CD4-positive, alpha-beta memory T cell (primary cell): ENCODE results near the gene SDSL. TPM values are rescaled to one million over a fixed set of nuclear protein-coding genes. Genes with fewer than 3 reads are reported as not detected.

ENCODE experiments used
- CTCF ChIA-PET: fragments of 350-600 bp; sonication (Branson Sonifier 250); formaldehyde crosslinking; loops from one replicate; lab custom pipeline; 2021; ENCODE audit warnings: inconsistent platforms; ENCODE audit not compliant: partially characterized antibody; lab: Charles Lee
- POLR2A ChIA-PET: fragments of 350-600 bp; sonication (Branson Sonifier 250); formaldehyde crosslinking; loops from one replicate; lab custom pipeline; 2021; ENCODE audit not compliant: partially characterized antibody; lab: Charles Lee
- DNase-seq, 5 donors: peaks; one replicate each; pipeline versions ENCODE4 v3.0.0 to v3.0.0-alpha.2; 2020 to 2022; ENCODE audit warnings: mixed read lengths in 1 of 5
- H3K27ac ChIP-seq: one replicate; pipeline ENCODE4 v1.7.0; 2013; ENCODE audit warnings: low read depth, low read length
- H3K27me3 ChIP-seq: 2 replicates; pipeline ENCODE4 v1.7.0; 2013; ENCODE audit warnings: mild to moderate bottlenecking, low read length, moderate library complexity; ENCODE audit not compliant: insufficient read depth
- H3K36me3 ChIP-seq: 2 replicates; pipeline ENCODE4 v1.7.0; 2013; ENCODE audit warnings: mild to moderate bottlenecking, low read length, moderate library complexity; ENCODE audit not compliant: insufficient read depth
- H3K4me1 ChIP-seq: 2 replicates; pipeline ENCODE4 v1.7.0; 2013; ENCODE audit warnings: mild to moderate bottlenecking, low read length, moderate library complexity; ENCODE audit not compliant: insufficient read depth
- H3K4me3 ChIP-seq, 2 donors: one replicate each; pipeline ENCODE4 v1.7.0; 2013; ENCODE audit warnings: low read length in 2 of 2, mild to moderate bottlenecking in 1 of 2
- H3K9me3 ChIP-seq, 2 donors: one replicate each; pipeline ENCODE4 v1.7.0; 2013; ENCODE audit warnings: low read length in 2 of 2, control low read depth in 1 of 2; ENCODE audit not compliant: control insufficient read depth in 1 of 2
- H3K27ac Mint-ChIP-seq, 7 donors: one replicate each; pipeline ENCODE4 v1.8.0; 2020 to 2021; ENCODE audit warnings: mixed read lengths in 7 of 7, mild to moderate bottlenecking in 6 of 7, inconsistent platforms in 3 of 7, moderate library complexity in 3 of 7
- H3K27me3 Mint-ChIP-seq, 2 donors: one replicate each; pipeline ENCODE4 v1.8.0; 2020 to 2021; ENCODE audit warnings: mixed read lengths in 2 of 2
- H3K36me3 Mint-ChIP-seq, 2 donors: one replicate each; pipeline ENCODE4 v1.8.0; 2020 to 2021; ENCODE audit warnings: mixed read lengths in 2 of 2, inconsistent platforms in 1 of 2, mild to moderate bottlenecking in 1 of 2
- H3K4me1 Mint-ChIP-seq, 4 donors: one replicate each; pipeline ENCODE4 v1.8.0; 2020 to 2021; ENCODE audit warnings: mixed read lengths in 4 of 4, mild to moderate bottlenecking in 1 of 4
- H3K4me3 Mint-ChIP-seq, 8 donors: one replicate each; pipeline ENCODE4 v1.8.0; 2020 to 2021; ENCODE audit warnings: mixed read lengths in 8 of 8, mild to moderate bottlenecking in 7 of 8, moderate library complexity in 6 of 8, inconsistent platforms in 3 of 8
- H3K9me3 Mint-ChIP-seq, 8 donors: one replicate each; pipeline ENCODE4 v1.8.0; 2020 to 2021; ENCODE audit warnings: mixed read lengths in 8 of 8, mild to moderate bottlenecking in 5 of 8, inconsistent platforms in 3 of 8, moderate library complexity in 1 of 8
- intact Hi-C: fragments of 100-400 bp; cut with micrococcal nuclease; formaldehyde crosslinking; loops from one replicate; pipeline ENCODE4 v1.15.1; 2023
- polyA plus RNA-seq, 2 donors: library from polyadenylated mRNA; unstranded; fragments of 300-500 nt; fragmentation: Illumina TruSeq; gene quantifications; one replicate each; pipeline ENCODE4 v1.2.3, GENCODE V29; 2021
- total RNA-seq, 2 experiments: library from RNA; stranded (reverse); gene quantifications; one replicate each; pipeline ENCODE4 v1.2.3, GENCODE V29; 2021

The SDSL gene
- total and polyA plus RNA-seq, 4 experiments from 2014 or later = 0.67 to 1.1 TPM; not detected in 2

- no peak within 1 kb of the TSS for H3K27ac ChIP-seq
- intact Hi-C loops = no loop called here
- H3K36me3 Mint-ChIP-seq = no peaks in the 10 kb centered on the region
- peaks cover 0 to 7% (median 0%) of the 10 kb centered on the region in 8 donors for H3K9me3 Mint-ChIP-seq
- no peak for DNase-seq
- H3K4me3 ChIP-seq = no peak within 1 kb of the TSS
- H3K4me1 ChIP-seq = peaks cover 14% of the 10 kb centered on the region
- ChIA-PET POLR2A (no interaction called here), CTCF (no interaction called here)
- H3K4me3 Mint-ChIP-seq = peak within 1 kb of the TSS in 1 of 8 donors; percentile 29
- no peak within 1 kb of the TSS for H3K27ac Mint-ChIP-seq
- H3K36me3 ChIP-seq = no peaks in the 10 kb centered on the region
- no peaks in the 10 kb centered on the region for H3K9me3 ChIP-seq
- peaks cover 52 to 56% of the 10 kb centered on the region in 2 donors for H3K27me3 Mint-ChIP-seq
- H3K4me1 Mint-ChIP-seq = peaks cover 10 to 30% (median 22%) of the 10 kb centered on the region in 4 donors
- peaks cover 40% of the 10 kb centered on the region for H3K27me3 ChIP-seq
These were observed 49.5 kb downstream of the SDSL start, which contains the start of gene LHX5 for GRCh38 chr12:113471619-113472171. Gene LHX5 (minus strand): TSS chr12:113471871. CDS start chr12:113471498, 373 bp downstream.

GRCh38 chr12:113472191-113473121 is 50.3 kb downstream of the SDSL start:
- no peaks in the 10 kb centered on the region for H3K9me3 ChIP-seq
- Mint-ChIP-seq H3K36me3 (no peaks in the 10 kb centered on the region), H3K9me3 (peaks cover 0 to 5% (median 0%) of the 10 kb centered on the region in 8 donors), H3K4me3 (peak overlapping the region in 1 of 8 donors; percentile 29), H3K4me1 (peaks cover 6 to 26% (median 19%) of the 10 kb centered on the region in 4 donors), H3K27me3 (peaks cover 51 to 52% of the 10 kb centered on the region in 2 donors), H3K27ac (no peak overlapping the region)
- ChIA-PET CTCF (no interaction called here), POLR2A (no interaction called here)
- H3K4me3 ChIP-seq = no peak overlapping the region
- no peak overlapping the region for H3K27ac ChIP-seq
- no peaks in the 10 kb centered on the region for H3K36me3 ChIP-seq
- peaks cover 9% of the 10 kb centered on the region for H3K4me1 ChIP-seq
- peaks cover 40% of the 10 kb centered on the region for H3K27me3 ChIP-seq
- intact Hi-C loops = no loop called here
- DNase-seq = no peak

- H3K4me3 Mint-ChIP-seq = no peak overlapping the region
These were observed 51.2 kb downstream of the SDSL start for GRCh38 chr12:113473400-113473799.

GRCh38 chr12:113473942-113474341 is 51.8 kb downstream of the SDSL start:
- Mint-ChIP-seq H3K27me3 (peaks cover 55 to 57% of the 10 kb centered on the region in 2 donors), H3K36me3 (no peaks in the 10 kb centered on the region), H3K9me3 (peaks cover 0 to 9% (median 0%) of the 10 kb centered on the region in 8 donors), H3K27ac (no peak overlapping the region), H3K4me3 (peak overlapping the region in 5 of 8 donors; percentile 33 to 76 (median 65)), H3K4me1 (peaks cover 4 to 26% (median 18%) of the 10 kb centered on the region in 4 donors)
- no peak for DNase-seq
- Histone ChIP-seq H3K27ac (no peak overlapping the region), H3K4me1 (peaks cover 6% of the 10 kb centered on the region), H3K36me3 (no peaks in the 10 kb centered on the region), H3K4me3 (no peak overlapping the region), H3K27me3 (peaks cover 54% of the 10 kb centered on the region), H3K9me3 (no peaks in the 10 kb centered on the region)
- ChIA-PET CTCF (no interaction called here), POLR2A (no interaction called here)
- intact Hi-C loops = no loop called here

More at GRCh38 chr12:113473400-113473799, 51.2 kb downstream of the SDSL start:
- H3K9me3 Mint-ChIP-seq = peaks cover 0 to 9% (median 0%) of the 10 kb centered on the region in 8 donors
- Histone ChIP-seq H3K27me3 (peaks cover 49% of the 10 kb centered on the region), H3K9me3 (no peaks in the 10 kb centered on the region), H3K36me3 (no peaks in the 10 kb centered on the region), H3K4me1 (peaks cover 6% of the 10 kb centered on the region), H3K27ac (no peak overlapping the region), H3K4me3 (no peak overlapping the region)
- intact Hi-C loops = no loop called here
- POLR2A ChIA-PET = no interaction called here
- DNase-seq = no peak
- CTCF ChIA-PET = no interaction called here
- no peak overlapping the region for H3K27ac Mint-ChIP-seq
- H3K27me3 Mint-ChIP-seq = peaks cover 57 to 59% of the 10 kb centered on the region in 2 donors
- H3K4me1 Mint-ChIP-seq = peaks cover 6 to 26% (median 20%) of the 10 kb centered on the region in 4 donors
- H3K36me3 Mint-ChIP-seq = no peaks in the 10 kb centered on the region

GRCh38 chr12:113474635-113475436 is 52.7 kb downstream of the SDSL start:
- no peak for DNase-seq
- Histone ChIP-seq H3K36me3 (no peaks in the 10 kb centered on the region), H3K4me1 (peaks cover 6% of the 10 kb centered on the region), H3K9me3 (no peaks in the 10 kb centered on the region), H3K4me3 (no peak overlapping the region), H3K27me3 (peaks cover 60% of the 10 kb centered on the region), H3K27ac (no peak overlapping the region)
- intact Hi-C loops = no loop called here
- Mint-ChIP-seq H3K9me3 (peaks cover 0 to 12% (median 4%) of the 10 kb centered on the region in 8 donors), H3K36me3 (no peaks in the 10 kb centered on the region), H3K4me1 (peaks cover 6 to 28% (median 21%) of the 10 kb centered on the region in 4 donors), H3K27ac (no peak overlapping the region), H3K27me3 (peaks cover 57 to 59% of the 10 kb centered on the region in 2 donors), H3K4me3 (peak overlapping the region in 5 of 8 donors; percentile 6 to 76 (median 65))
- CTCF ChIA-PET = no interaction called here
- POLR2A ChIA-PET = no interaction called here

- H3K4me3 ChIP-seq = no peak overlapping the region
- Mint-ChIP-seq H3K27me3 (peaks cover 58 to 61% of the 10 kb centered on the region in 2 donors), H3K9me3 (peaks cover 0 to 19% (median 11%) of the 10 kb centered on the region in 8 donors), H3K36me3 (peaks cover 0 to 3% of the 10 kb centered on the region in 2 donors), H3K4me3 (peak overlapping the region in 1 of 8 donors; percentile 6), H3K4me1 (peaks cover 9 to 34% (median 22%) of the 10 kb centered on the region in 4 donors), H3K27ac (no peak overlapping the region)
- no peaks in the 10 kb centered on the region for H3K9me3 ChIP-seq
- no peaks in the 10 kb centered on the region for H3K36me3 ChIP-seq
- ChIA-PET CTCF (no interaction called here), POLR2A (no interaction called here)
- peaks cover 56% of the 10 kb centered on the region for H3K27me3 ChIP-seq
- no peak for DNase-seq
- intact Hi-C loops = no loop called here
- no peak overlapping the region for H3K27ac ChIP-seq
- peaks cover 6% of the 10 kb centered on the region for H3K4me1 ChIP-seq
These were observed 53.4 kb downstream of the SDSL start for GRCh38 chr12:113475451-113476175.
